T-helper 17 cell (primary cell): ENCODE measurements around the gene GTF3C1. TPM values are rescaled to one million over a fixed set of nuclear protein-coding genes. Genes with fewer than 3 reads are reported as not detected.
A peak's percentile ranks its signal among the peaks of the same experiment; 100 is the strongest.

Source experiments
- ATAC-seq: fragments of 150-1000 bp; cut with Tn5 transposase; 2 replicates; pipeline ENCODE4 v1.10.0; 2021; ENCODE audit warnings: mild to moderate bottlenecking, moderate library complexity
- DNase-seq, 3 donors: peaks; one replicate each; pipeline versions ENCODE4 v3.0.0 to v3.0.0-alpha.2; 2020 to 2021
- H3K9me3 ChIP-seq: one replicate; pipeline ENCODE4 v1.7.0; 2013; ENCODE audit warnings: low read length, mild to moderate bottlenecking; ENCODE audit not compliant: control insufficient read depth, poor library complexity, severe bottlenecking
- H3K27ac Mint-ChIP-seq: one replicate; pipeline ENCODE4 v1.8.0; 2022; ENCODE audit warnings: mild to moderate bottlenecking, moderate library complexity, mixed read lengths
- H3K27me3 Mint-ChIP-seq: one replicate; pipeline ENCODE4 v1.8.0; 2022; ENCODE audit warnings: mixed read lengths
- H3K36me3 Mint-ChIP-seq: one replicate; pipeline ENCODE4 v1.8.0; 2022; ENCODE audit warnings: low read depth, mixed read lengths
- H3K4me1 Mint-ChIP-seq: one replicate; pipeline ENCODE4 v1.8.0; 2022; ENCODE audit warnings: mild to moderate bottlenecking, mixed read lengths
- H3K4me3 Mint-ChIP-seq: one replicate; pipeline ENCODE4 v1.8.0; 2022; ENCODE audit warnings: mild to moderate bottlenecking, moderate library complexity, mixed read lengths
- total RNA-seq, 4 donors: library from RNA in 2 of 4; stranded (reverse) in 2 of 4; gene quantifications; one replicate each; pipeline ENCODE4 v1.2.3 and lab custom pipeline; 2022 to 2026

The GTF3C1 gene
- total RNA-seq, 2 donors from 2014 or later, result 55.3 to 55.6 TPM

DNA sequence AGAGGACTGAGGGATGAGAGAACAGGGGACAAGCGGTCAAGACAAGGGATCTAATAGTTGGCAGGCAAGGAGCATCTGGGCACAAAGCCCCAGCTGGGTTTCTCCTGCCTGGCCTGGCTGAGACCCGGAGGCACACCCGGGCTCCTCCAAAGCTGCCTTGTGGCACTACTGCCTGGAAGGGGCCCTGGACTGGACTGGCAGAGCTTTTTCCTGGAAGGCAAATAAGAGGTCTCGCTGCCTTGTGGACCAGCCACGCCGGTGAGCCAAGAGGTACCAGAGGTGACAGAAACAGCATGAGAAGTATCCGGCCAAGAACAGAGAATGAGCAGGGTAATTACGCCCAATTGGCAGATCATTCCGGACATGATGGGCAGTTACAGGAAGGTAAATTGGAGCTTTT, 64.6 kb downstream of the GTF3C1 start:
- DNase-seq, result no peak
- H3K4me1 Mint-ChIP-seq, result no peaks in the 10 kb centered on the region
- H3K36me3 Mint-ChIP-seq, result peaks cover 25% of the 10 kb centered on the region
- no peaks in the 10 kb centered on the region for H3K9me3 ChIP-seq
- ATAC-seq, result no peak
- no peaks in the 10 kb centered on the region for H3K27me3 Mint-ChIP-seq
- H3K27ac Mint-ChIP-seq, result peak overlapping the region; percentile 57
- no peak overlapping the region for H3K4me3 Mint-ChIP-seq

DNA sequence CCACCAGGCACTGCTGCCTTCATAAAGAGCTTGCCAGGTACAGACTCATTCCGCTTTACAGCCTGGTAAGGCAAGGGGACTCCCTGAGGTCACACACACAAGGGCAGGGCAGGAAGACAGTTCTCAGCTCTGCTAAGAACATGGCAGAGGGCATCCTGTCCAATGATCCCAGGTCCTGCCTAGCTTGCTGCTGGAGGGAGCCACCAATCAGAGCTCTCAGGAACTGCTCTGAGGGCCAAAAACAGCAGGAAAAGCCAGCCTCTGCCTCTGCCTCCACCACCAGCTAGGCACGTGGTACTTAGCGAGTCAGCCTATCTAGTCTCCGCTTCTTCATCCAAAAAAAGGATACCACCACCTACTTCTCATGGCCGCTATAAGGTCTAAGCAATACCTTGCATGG, 66.1 kb downstream of the GTF3C1 start:
- no peak overlapping the region for H3K27ac Mint-ChIP-seq
- peaks cover 22% of the 10 kb centered on the region for H3K36me3 Mint-ChIP-seq

DNA sequence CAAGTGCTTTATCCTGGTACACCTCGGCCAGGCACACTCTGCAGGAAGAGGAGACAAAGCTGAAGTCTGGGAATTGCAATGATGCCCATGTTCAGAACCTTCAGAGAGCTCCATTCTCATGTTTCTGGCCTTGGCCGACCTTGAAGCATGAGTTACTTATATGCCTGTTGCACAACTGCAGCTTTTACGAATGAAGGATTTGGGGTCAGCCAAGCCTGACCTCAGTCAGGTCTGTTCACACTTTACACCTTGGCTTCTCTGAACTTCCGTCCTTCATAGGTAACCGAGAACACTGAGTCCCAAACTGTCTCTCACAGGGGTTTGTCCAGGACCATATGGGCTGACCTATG, 66.7 kb downstream of the GTF3C1 start:
- Mint-ChIP-seq H3K4me3 (no peak overlapping the region), H3K27me3 (no peaks in the 10 kb centered on the region), H3K27ac (no peak overlapping the region), H3K36me3 (peaks cover 25% of the 10 kb centered on the region), H3K4me1 (no peaks in the 10 kb centered on the region)
- ATAC-seq (no peak), DNase-seq (no peak)
- no peaks in the 10 kb centered on the region for H3K9me3 ChIP-seq

More for the DNA sequence above, 66.1 kb downstream of the GTF3C1 start:
- H3K9me3 ChIP-seq, result no peaks in the 10 kb centered on the region
- Mint-ChIP-seq H3K27me3 (no peaks in the 10 kb centered on the region), H3K4me3 (no peak overlapping the region), H3K4me1 (no peaks in the 10 kb centered on the region)
- DNase-seq (no peak), ATAC-seq (no peak)

DNA sequence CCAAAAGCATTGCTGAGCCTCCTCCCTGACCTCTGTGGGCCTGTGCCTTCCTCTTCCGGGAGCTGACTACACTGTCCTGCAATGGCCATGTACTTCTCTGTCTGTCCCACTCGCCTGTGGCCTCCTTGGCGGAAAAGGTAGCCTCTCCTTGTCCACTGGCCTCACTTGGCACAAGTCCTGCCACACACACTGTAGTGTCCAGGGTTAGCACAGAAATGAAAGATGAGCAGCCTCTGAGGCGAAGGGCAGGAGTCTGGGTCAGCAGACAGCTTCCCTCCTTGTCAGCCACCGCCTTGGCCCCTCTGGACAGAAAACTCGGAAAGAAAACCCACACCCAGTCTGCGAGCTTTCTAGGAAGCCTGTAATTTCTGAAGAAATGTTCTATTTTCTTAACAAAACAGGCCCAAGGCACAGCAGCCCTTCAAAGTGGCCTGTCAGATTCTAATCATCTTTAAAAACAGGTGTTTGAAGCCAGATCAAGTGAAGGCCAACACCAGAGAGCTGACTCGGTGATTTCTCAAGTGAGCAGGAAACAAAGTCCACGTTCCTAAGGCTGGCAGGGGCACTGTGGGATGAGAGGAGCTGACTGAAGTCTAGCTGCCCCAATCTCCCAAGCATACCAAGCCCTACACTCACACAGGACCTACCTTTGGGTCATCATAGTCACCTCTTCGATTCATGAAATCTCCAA, 67.2 kb downstream of the GTF3C1 start:
- ATAC-seq, result no peak
- Mint-ChIP-seq H3K4me3 (no peak overlapping the region), H3K27me3 (no peaks in the 10 kb centered on the region), H3K4me1 (no peaks in the 10 kb centered on the region), H3K36me3 (peaks cover 25% of the 10 kb centered on the region), H3K27ac (no peak overlapping the region)
- H3K9me3 ChIP-seq, result no peaks in the 10 kb centered on the region
- no peak for DNase-seq

DNA sequence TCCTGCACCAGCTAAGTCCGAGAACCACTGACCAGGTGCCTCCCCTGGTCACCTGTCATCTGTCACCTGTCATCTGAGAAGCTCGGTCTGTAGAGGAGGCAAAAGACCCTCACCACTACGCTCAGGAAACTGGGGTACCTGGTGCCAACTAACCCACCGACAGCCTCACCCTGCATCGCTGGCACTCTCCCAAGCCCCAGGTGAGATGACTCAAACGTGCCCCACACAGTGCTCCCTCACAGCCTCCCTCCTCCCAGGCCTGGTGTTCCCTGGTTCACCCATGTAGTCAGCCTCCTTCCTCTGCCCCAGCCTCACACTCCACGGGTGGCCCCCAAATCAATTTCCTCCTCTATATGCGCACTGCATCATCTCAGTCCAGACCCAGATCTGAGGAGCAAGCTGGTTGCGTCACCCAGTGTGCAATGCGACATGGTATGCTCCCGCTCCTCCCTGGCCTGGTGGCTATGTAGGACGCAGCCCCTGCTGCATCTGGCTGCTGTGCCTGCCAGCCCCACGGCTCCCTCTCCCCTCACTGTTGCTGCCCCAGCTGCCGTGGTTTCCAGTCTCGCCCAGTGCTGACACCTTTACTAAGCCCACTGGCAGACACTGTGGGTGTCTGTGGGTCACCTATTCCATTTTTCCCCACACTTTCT, 68.3 kb downstream of the GTF3C1 start:
- no peak for DNase-seq
- Mint-ChIP-seq H3K4me3 (no peak overlapping the region), H3K27ac (peak overlapping the region; percentile 47), H3K27me3 (no peaks in the 10 kb centered on the region), H3K36me3 (peaks cover 28% of the 10 kb centered on the region), H3K4me1 (no peaks in the 10 kb centered on the region)
- ATAC-seq, result no peak
- H3K9me3 ChIP-seq, result no peaks in the 10 kb centered on the region

DNA sequence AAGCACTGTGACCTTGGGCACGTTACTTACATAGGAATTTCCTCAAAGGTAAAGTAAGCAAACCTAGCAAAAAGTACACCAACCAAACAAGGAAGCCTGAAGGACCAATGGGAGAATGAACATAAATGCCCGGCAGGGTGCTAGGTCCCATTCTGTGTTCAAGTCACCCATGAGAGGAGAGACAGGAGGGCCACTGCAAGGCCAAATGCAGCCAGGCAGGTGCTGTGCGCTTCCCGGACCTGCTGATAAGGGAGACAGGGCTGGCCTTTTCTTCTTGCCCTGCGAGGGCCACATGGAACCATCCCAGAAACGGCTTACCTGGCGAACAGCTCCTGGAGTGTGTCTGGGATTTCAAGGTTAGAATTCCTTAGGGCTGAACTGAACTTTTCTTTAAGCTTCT, 69.0 kb downstream of the GTF3C1 start:
- H3K9me3 ChIP-seq, result no peaks in the 10 kb centered on the region
- no peaks in the 10 kb centered on the region for H3K27me3 Mint-ChIP-seq
- no peak overlapping the region for H3K4me3 Mint-ChIP-seq
- ATAC-seq (no peak), DNase-seq (no peak)
- peaks cover 31% of the 10 kb centered on the region for H3K36me3 Mint-ChIP-seq
- no peaks in the 10 kb centered on the region for H3K4me1 Mint-ChIP-seq
- peak overlapping the region; percentile 39 for H3K27ac Mint-ChIP-seq

DNA sequence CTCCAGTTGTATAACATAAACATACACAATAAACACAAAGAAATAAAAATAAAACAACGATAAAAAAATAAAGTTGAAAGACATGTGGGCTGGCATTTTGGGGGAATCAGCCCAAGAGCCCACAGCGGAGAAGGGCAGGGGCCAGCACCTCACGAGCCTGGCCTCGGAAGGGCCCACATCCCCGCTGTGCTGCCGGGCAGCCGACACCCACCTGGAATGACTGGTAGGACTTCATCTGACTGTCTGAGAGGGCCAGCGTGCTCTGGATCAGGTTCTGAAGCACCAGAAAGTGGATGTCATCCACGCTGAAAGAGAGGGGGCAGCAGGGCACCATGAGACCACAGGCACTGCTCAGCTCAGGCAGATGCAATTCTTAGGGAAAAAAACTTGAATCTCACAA, 73.5 kb downstream of the GTF3C1 start:
- H3K27me3 Mint-ChIP-seq, result no peaks in the 10 kb centered on the region
- H3K9me3 ChIP-seq, result no peaks in the 10 kb centered on the region
- H3K36me3 Mint-ChIP-seq, result peaks cover 16% of the 10 kb centered on the region
- no peak overlapping the region for H3K4me3 Mint-ChIP-seq
- DNase-seq (no peak), ATAC-seq (no peak)
- no peak overlapping the region for H3K27ac Mint-ChIP-seq
- peaks cover 5% of the 10 kb centered on the region for H3K4me1 Mint-ChIP-seq

DNA sequence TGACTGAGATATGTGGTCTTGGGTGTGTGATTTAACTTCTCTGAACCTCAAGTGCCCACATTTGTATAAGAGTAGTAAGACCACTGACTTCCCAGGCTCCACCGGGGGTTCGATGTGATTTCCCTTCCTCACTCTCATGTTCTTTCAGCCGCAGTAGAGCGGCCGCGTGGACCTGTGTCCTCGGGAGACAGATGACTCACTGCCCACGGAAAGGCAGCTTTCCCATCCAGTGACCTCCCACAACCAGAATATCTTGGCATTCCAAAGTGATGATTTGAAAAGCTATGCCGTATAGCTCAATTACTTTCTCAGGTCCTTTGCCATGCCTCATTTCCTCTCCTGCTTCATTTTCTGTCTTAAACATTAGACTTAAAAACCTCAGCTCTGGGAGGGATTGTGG, 74.2 kb downstream of the GTF3C1 start:
- no peak for DNase-seq
- H3K27ac Mint-ChIP-seq, result no peak overlapping the region
- no peaks in the 10 kb centered on the region for H3K9me3 ChIP-seq
- H3K27me3 Mint-ChIP-seq, result no peaks in the 10 kb centered on the region
- H3K4me3 Mint-ChIP-seq, result no peak overlapping the region
- H3K36me3 Mint-ChIP-seq, result peaks cover 21% of the 10 kb centered on the region
- H3K4me1 Mint-ChIP-seq, result peaks cover 5% of the 10 kb centered on the region
- no peak for ATAC-seq

DNA sequence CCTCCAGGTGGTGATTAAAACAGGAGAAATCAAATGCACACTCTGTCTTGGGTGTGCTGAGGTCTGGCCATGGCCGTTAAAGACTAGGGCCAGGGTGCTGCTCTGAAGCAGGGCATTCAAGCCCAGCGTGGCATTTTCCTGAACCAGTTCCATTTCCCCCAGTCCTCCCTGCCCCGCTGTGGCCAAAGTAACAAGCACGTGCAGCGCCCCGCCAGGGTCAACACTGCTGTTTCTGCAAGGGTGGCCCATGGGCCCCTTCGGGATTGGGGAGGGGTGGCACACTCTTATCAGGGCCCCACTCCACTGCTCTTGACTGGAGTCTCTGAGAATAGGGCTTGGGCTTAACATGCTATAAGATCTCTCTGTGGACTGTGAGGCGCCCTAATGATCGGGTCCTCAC, 74.8 kb downstream of the GTF3C1 start:
- Mint-ChIP-seq H3K36me3 (peaks cover 21% of the 10 kb centered on the region), H3K4me1 (peaks cover 5% of the 10 kb centered on the region), H3K27me3 (no peaks in the 10 kb centered on the region), H3K4me3 (no peak overlapping the region), H3K27ac (no peak overlapping the region)
- no peaks in the 10 kb centered on the region for H3K9me3 ChIP-seq
- no peak for DNase-seq
- ATAC-seq, result no peak

DNA sequence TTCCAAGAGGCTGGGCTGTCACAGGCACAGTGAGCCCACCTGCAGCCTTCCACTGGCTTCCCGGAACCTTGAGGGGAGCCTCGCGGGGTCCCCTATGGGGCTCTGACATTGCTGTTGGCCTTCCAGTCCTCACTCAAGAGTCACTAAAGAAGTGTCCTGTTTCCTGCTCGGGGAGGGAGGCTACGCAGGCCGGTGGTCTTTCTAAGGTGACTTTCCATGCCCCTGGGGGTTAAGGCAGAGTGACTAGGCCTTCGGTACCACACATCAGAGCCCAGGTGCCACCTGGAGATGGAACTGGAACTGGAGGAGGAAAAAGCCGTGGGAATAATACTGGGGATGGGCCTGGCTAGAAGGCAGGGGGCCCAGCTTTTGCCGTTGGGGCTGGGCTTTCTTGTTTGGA, 75.7 kb downstream of the GTF3C1 start:
- no peak overlapping the region for H3K4me3 Mint-ChIP-seq
- DNase-seq (no peak), ATAC-seq (no peak)
- no peaks in the 10 kb centered on the region for H3K9me3 ChIP-seq
- H3K27ac Mint-ChIP-seq, result no peak overlapping the region
- peaks cover 5% of the 10 kb centered on the region for H3K4me1 Mint-ChIP-seq
- no peaks in the 10 kb centered on the region for H3K27me3 Mint-ChIP-seq
- H3K36me3 Mint-ChIP-seq, result peaks cover 23% of the 10 kb centered on the region

DNA sequence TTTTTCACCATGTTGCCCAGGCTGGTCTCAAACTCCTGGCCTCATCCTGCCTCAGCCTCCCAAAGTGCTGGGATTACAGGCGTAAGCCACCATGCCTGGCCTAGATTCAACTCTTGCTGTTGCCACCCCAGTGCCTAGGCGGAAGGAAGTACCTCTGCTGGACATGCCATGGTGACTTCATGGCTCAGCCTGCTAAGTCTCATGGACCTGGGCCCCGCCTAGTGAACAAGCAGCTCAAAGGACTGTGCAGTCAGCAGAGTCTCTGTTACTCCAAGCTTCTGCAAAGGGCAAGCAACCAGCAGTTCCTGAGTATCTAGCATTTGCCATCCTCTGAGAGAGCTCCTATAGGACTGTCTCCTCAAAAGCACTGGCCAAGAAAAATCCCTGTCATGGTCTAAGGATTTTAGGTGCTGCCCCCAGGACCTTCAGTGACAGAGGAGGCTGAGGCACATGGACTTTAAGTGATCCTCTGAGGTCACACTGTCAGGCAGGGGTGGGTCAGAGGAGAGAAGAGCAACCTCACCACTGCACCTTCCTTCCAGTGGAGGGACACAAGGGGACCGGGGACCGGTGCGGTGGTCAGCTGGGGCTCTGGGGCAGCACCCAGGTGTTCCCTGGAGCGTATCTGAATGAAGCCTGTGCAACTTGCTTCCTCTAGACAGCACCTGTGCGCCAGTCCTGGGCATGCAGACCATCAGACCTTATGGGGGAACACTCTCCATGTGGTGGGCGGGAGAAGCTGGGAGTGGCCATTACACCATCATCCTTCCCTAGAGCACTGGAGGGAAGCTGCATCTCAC, 76.4 kb downstream of the GTF3C1 start:
- Mint-ChIP-seq H3K27me3 (no peaks in the 10 kb centered on the region), H3K4me1 (peaks cover 5% of the 10 kb centered on the region), H3K36me3 (peaks cover 22% of the 10 kb centered on the region), H3K4me3 (no peak overlapping the region), H3K27ac (peak overlapping the region; percentile 29)
- ATAC-seq (no peak), DNase-seq (no peak)
- H3K9me3 ChIP-seq, result no peaks in the 10 kb centered on the region

DNA sequence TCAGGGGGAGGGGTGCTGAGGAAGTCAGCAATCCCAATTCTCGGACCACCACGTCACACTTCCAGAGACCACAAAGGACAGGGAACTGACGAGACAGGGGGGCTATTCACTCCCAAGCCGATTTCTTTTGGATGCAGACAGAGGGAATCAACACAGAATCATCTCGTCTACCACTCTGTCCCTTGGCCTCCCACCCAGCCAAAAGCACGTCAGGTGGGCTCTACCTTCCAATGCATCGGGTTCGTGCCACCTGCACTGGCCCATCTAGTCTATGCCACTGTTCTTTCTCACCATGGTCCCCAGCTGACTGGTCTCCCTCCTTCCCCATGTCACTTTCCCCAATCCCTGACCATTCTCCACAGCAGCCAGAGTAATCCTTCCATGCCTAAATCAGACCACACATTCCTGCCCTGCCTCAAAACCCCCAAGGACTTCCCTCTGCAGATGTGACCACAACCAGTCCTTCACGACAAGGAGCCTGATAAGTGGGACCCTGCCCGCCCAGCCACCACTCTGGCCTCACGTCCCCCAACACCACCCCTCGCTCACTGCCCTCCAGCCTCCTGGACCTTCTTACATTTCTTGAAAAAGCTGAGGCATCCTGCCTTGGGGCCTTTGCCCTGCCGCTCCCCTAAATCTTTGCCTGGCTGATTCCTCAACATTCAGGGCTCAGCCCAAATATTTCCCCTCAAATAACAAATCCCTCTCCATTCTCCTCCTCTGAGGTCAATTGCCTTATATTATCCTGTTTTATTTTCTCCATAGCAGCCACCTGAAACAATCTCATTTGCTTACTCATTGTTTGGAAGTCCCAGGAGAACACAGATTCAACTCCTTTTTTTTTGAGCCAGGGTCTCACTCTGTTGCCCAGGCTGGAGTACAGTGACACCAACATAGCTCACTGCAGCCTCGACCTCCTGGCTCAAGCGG, 77.4 kb downstream of the GTF3C1 start:
- Mint-ChIP-seq H3K4me3 (no peak overlapping the region), H3K4me1 (peaks cover 5% of the 10 kb centered on the region), H3K27me3 (no peaks in the 10 kb centered on the region), H3K27ac (peak overlapping the region; percentile 29), H3K36me3 (peaks cover 26% of the 10 kb centered on the region)
- H3K9me3 ChIP-seq, result no peaks in the 10 kb centered on the region
- ATAC-seq (no peak), DNase-seq (no peak)

DNA sequence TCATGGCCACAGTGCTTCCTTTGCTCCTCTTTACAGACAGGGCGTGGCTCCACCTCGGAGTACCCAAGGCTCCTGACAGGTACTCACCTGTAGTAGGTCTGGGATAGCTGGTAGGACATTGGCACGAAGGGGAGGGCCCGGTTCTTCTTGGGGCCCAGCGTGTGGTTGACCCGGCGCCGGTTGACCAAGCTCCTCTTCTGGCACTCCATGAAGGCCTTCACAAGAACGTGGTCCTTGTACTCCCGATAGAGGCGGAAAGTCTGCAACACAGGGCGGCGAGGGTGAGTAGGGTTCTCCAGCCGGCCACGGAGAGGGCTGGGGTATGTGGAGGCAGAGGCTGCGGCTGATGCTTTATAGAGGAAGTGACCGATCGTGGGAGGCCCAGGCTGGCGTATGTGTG, 78.1 kb downstream of the GTF3C1 start:
- no peak for DNase-seq
- Mint-ChIP-seq H3K4me3 (no peak overlapping the region), H3K27me3 (no peaks in the 10 kb centered on the region), H3K27ac (no peak overlapping the region), H3K4me1 (peaks cover 5% of the 10 kb centered on the region), H3K36me3 (peaks cover 26% of the 10 kb centered on the region)
- no peak for ATAC-seq
- H3K9me3 ChIP-seq, result no peaks in the 10 kb centered on the region
